A673 (cell line): ENCODE measurements around the gene HSD11B2. TPM values are rescaled to one million over a fixed set of nuclear protein-coding genes. Genes with fewer than 3 reads are reported as not detected.

Experiments used
- BruUV-seq: library from RNA; stranded (reverse); fragments of 400-500 nt; replicated peaks from 2 replicates; lab custom pipeline; 2021; lab: Mats Ljungman, UMichigan
- CTCF ChIA-PET: fragments of 300-600 bp; sonication (Branson Sonifier 250); formaldehyde crosslinking; loops from one replicate; lab custom pipeline; 2022; ENCODE audit warnings: antibody characterized with exemption; lab: Charles Lee
- POLR2A ChIA-PET: fragments of 300-600 bp; sonication (Branson Sonifier 250); formaldehyde crosslinking; loops from one replicate; lab custom pipeline; 2022; ENCODE audit warnings: antibody characterized with exemption; ENCODE audit not compliant: low non-redundant PET; lab: Charles Lee
- DNase-seq: peaks from one replicate; pipeline ENCODE4 v3.0.0-alpha.2; 2015; ENCODE audit warnings: low spot score
- H3K27ac ChIP-seq: fragments of 200-600 bp; sonication (generic); 2 replicates; pipeline ENCODE4 v1.5.1; 2016; ENCODE audit warnings: mixed run types, low read depth, mild to moderate bottlenecking, mixed read lengths, antibody characterized with exemption, low read length; ENCODE audit not compliant: poor library complexity, severe bottlenecking
- H3K27me3 ChIP-seq: fragments of 200-600 bp; sonication (generic); replicated peaks from 2 replicates; pipeline ENCODE4 v1.6.1; 2017; ENCODE audit warnings: mixed run types, low read depth, mild to moderate bottlenecking, mixed read lengths, antibody characterized with exemption, low read length; ENCODE audit not compliant: insufficient read depth, poor library complexity
- H3K36me3 ChIP-seq: fragments of 200-600 bp; sonication (generic); 2 replicates; pipeline ENCODE4 v1.6.1; 2016; ENCODE audit warnings: mixed run types, mild to moderate bottlenecking, mixed read lengths, antibody characterized with exemption, low read length; ENCODE audit not compliant: insufficient read depth, poor library complexity, severe bottlenecking
- H3K4me1 ChIP-seq: fragments of 200-600 bp; sonication (generic); 2 replicates; pipeline ENCODE4 v1.6.1; 2017; ENCODE audit warnings: mixed run types, mild to moderate bottlenecking, mixed read lengths, antibody characterized with exemption, low read length; ENCODE audit not compliant: insufficient read depth, poor library complexity, severe bottlenecking
- H3K4me3 ChIP-seq: fragments of 200-600 bp; sonication (generic); 2 replicates; pipeline ENCODE4 v1.5.1; 2016; ENCODE audit warnings: low read depth, mixed run types, mild to moderate bottlenecking, mixed read lengths, low read length; ENCODE audit not compliant: poor library complexity, severe bottlenecking
- H3K9me3 ChIP-seq: fragments of 200-600 bp; sonication (generic); 2 replicates; pipeline ENCODE4 v1.6.1; 2016; ENCODE audit warnings: mixed run types, low read depth, mild to moderate bottlenecking, mixed read lengths, antibody characterized with exemption, low read length; ENCODE audit not compliant: poor library complexity, severe bottlenecking
- CTCF ChIP-seq: fragments of 300-800, 200-600 bp; sonication (generic); conservative IDR thresholded peaks from 2 replicates; pipeline ENCODE4 v1.5.1; 2017; ENCODE audit warnings: low read depth, mild to moderate bottlenecking, antibody characterized with exemption, low read length, moderate library complexity, mixed read lengths
- EZH2 ChIP-seq: fragments of 200-600 bp; sonication (generic); IDR thresholded peaks from 2 replicates; pipeline ENCODE4 v1.6.1; 2017; ENCODE audit warnings: borderline replicate concordance, low read depth, mild to moderate bottlenecking, mixed read lengths, antibody characterized with exemption, low read length; ENCODE audit not compliant: poor library complexity, severe bottlenecking
- intact Hi-C: fragments of 100-400 bp; cut with micrococcal nuclease; formaldehyde crosslinking; loops from one replicate; pipeline ENCODE4 v1.10.0; 2022; ENCODE audit not compliant: unreplicated experiment
- total RNA-seq: library from RNA; stranded (reverse); gene quantifications from 2 replicates; pipeline ENCODE4 v1.2.3, GENCODE V29; 2021

HSD11B2 gene
- total RNA-seq, 1 experiment from 2014 or later = 2.3 TPM

DNA sequence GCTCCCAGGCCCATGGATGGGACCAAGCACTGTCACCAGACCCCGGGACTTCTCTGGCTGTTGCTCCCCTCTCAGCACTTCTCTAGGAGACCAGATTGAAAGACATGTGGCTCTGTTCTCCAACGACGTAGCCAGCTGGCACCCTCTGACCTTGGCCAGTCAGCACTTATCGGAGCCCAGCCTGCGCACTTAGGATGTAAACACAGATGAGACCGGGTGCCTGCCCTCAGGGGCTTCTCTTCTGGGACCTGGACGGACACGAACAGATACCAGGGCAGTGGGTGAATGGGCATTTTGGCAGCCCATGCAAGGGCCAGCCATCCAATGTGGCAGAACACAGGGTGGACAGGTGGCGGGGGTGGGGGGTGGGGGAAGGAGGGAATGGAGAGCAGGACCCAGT is 21.3 kb upstream of the HSD11B2 start:
- intact Hi-C loops = no loop called here
- Histone ChIP-seq H3K36me3 (no peaks in the 10 kb centered on the region), H3K4me3 (no peak overlapping the region), H3K27ac (no peak overlapping the region), H3K9me3 (no peaks in the 10 kb centered on the region), H3K4me1 (no peaks in the 10 kb centered on the region), H3K27me3 (no peaks in the 10 kb centered on the region)
- TF ChIP-seq CTCF (no peak), EZH2 (no peak)
- ChIA-PET CTCF (no interaction called here), POLR2A (interaction anchor here (0.6 kb wide), 1 partner anchor 80 kb away, joined by 5 read pairs; no protein-coding TSS in a partner anchor)
- no TSS peak for BruUV-seq
- no peak for DNase-seq

DNA sequence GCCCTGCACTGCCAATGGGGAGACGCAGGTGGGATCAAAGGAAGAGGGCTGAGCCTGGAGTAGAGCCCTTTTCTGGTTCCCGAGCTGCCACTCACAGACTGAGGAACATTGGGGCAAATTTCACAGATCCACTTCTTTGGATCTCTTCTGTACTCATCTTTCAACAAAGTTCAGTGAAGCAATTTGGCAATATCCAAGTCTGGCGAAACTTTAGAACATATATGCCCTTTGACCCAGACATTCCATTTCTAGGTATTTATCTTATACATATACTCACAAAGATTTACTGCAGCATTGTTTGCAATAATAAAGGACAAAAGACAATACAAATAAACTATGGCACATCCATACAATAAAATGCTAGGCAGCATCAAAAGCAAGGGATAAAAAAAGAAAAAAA is 19.6 kb upstream of the HSD11B2 start:
- H3K27ac ChIP-seq = no peak overlapping the region
- H3K36me3 ChIP-seq = no peaks in the 10 kb centered on the region
- no peak overlapping the region for H3K4me3 ChIP-seq
- no peak for DNase-seq
- intact Hi-C loops = no loop called here
- ChIA-PET POLR2A (interaction anchor here (0.6 kb wide), 1 partner anchor 86 kb away, joined by 7 read pairs; no protein-coding TSS in a partner anchor), CTCF (interaction anchor here (0.6 kb wide), 2 partner anchors 21 to 35 kb away, joined by 3 to 7 read pairs; no protein-coding TSS in a partner anchor)
- TF ChIP-seq EZH2 (no peak), CTCF (no peak)
- no peaks in the 10 kb centered on the region for H3K4me1 ChIP-seq
- no peaks in the 10 kb centered on the region for H3K27me3 ChIP-seq
- no peaks in the 10 kb centered on the region for H3K9me3 ChIP-seq
- BruUV-seq = no TSS peak

DNA sequence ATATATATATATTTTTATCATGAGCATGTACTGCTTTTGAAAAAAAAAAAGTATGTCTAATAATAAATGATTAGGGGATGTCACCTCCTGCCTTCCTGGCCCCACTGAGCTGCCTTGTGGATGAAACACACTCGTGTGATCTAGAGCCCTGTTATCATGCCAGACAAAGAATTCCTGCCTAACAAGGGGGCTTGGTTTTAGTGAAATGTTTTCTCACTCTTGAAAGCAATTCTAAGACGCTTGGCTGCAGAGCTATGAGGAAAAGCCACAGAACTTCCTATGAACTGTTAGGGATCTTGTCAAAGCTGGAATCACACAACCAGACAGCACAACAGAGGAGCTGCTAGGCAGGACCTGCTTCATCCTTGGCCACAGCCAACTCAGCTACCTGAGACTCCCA is 18.6 kb upstream of the HSD11B2 start:
- TF ChIP-seq CTCF (no peak), EZH2 (no peak)

More for the DNA sequence above, 18.6 kb upstream of the HSD11B2 start:
- Histone ChIP-seq H3K9me3 (no peaks in the 10 kb centered on the region), H3K36me3 (no peaks in the 10 kb centered on the region), H3K4me1 (peaks cover 5% of the 10 kb centered on the region), H3K27ac (no peak overlapping the region), H3K27me3 (no peaks in the 10 kb centered on the region), H3K4me3 (no peak overlapping the region)
- intact Hi-C loops = no loop called here
- ChIA-PET POLR2A (no interaction called here), CTCF (no interaction called here)
- no TSS peak for BruUV-seq
- DNase-seq = no peak
